PC-9 (cell line): ENCODE data around the gene SLC11A2.

ENCODE experiments used
- EZH2 ChIP-seq: fragments of 200-600 bp; sonication (generic); IDR thresholded peaks from 2 replicates; pipeline ENCODE4 v1.8.0; 2017; ENCODE audit warnings: antibody characterized with exemption, low read depth
- TF ChIP-seq, protein P1 (sequence below): fragments of 200-600 bp; sonication (generic); conservative IDR thresholded peaks from 2 replicates; pipeline ENCODE4 v1.6.1; 2017; ENCODE audit warnings: mixed run types, antibody characterized with exemption, mild to moderate bottlenecking, moderate library complexity

DNA sequence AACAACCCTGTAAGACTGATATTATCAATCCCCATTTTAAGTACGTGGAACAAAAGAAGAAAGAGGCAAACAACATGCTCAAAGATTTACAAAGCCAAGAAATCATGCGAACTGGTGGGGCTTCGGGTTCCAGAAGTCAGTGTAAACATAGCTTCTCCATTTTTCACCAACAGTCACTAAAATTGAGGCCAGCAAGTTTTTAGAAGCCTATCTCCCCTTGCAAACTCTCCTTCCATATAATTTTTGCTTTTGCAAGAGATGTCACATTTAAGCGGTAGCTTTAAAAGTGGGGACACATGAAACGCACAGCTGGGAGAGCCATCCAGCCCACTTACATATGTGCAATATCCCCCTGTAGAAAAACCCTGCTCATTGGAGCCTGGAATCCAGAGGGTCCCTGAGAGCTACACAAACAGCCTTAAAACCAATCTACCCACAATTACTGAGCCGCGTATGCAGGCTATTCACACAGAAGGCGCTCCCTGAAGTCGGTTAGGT, 797 bp downstream of the SLC11A2 start:
- TF ChIP-seq, protein P1, sequence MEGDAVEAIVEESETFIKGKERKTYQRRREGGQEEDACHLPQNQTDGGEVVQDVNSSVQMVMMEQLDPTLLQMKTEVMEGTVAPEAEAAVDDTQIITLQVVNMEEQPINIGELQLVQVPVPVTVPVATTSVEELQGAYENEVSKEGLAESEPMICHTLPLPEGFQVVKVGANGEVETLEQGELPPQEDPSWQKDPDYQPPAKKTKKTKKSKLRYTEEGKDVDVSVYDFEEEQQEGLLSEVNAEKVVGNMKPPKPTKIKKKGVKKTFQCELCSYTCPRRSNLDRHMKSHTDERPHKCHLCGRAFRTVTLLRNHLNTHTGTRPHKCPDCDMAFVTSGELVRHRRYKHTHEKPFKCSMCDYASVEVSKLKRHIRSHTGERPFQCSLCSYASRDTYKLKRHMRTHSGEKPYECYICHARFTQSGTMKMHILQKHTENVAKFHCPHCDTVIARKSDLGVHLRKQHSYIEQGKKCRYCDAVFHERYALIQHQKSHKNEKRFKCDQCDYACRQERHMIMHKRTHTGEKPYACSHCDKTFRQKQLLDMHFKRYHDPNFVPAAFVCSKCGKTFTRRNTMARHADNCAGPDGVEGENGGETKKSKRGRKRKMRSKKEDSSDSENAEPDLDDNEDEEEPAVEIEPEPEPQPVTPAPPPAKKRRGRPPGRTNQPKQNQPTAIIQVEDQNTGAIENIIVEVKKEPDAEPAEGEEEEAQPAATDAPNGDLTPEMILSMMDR = no peak
- no peak for TF ChIP-seq EZH2
